K562 (cell line): Measurements from ENCODE around the gene TM4SF20. TPM values are rescaled to one million over a fixed set of nuclear protein-coding genes. Genes with fewer than 3 reads are reported as not detected.
A peak's percentile ranks its signal among the peaks of the same experiment; 100 is the strongest.

Experiments
- ASH1L ChIP-seq: fragments of 450-650 bp; IDR thresholded peaks from 2 replicates; pipeline ENCODE4 v1.6.1; 2018; ENCODE audit warnings: borderline replicate concordance, mild to moderate bottlenecking, low read depth; ENCODE audit not compliant: partially characterized antibody
- BCL6 ChIP-seq: fragments of 250-450 bp; sonication (Bioruptor Pico); IDR thresholded peaks from 2 replicates; pipeline ENCODE4 v1.4.0; 2020
- CBX3 ChIP-seq, 2 experiments: IDR thresholded peaks; 1 replicate in 1 of 2; 2 replicates in 1 of 2; pipeline ENCODE4 v1.6.1; 2012; ENCODE audit warnings: inconsistent platforms in 2 of 2, low read length in 2 of 2, borderline replicate concordance in 1 of 2, control low read depth in 1 of 2
- MTA3 ChIP-seq: fragments of 450-650 bp; formaldehyde crosslinking; IDR thresholded peaks from 2 replicates; pipeline ENCODE4 v1.6.1; 2017; ENCODE audit warnings: mild to moderate bottlenecking, borderline replicate concordance
- RBM39 ChIP-seq: fragments of 200-400 bp; formaldehyde crosslinking; optimal IDR thresholded peaks from 2 replicates; pipeline ENCODE3; 2018; ENCODE audit warnings: low read depth, low read length
- REST ChIP-seq, 2 experiments: fragments of 450-650 bp; formaldehyde crosslinking in 1 of 2; IDR thresholded peaks; 2 replicates each; pipeline versions ENCODE4 v1.4.0 to v1.6.1; 2014 to 2020; ENCODE audit warnings: mild to moderate bottlenecking in 2 of 2, borderline replicate concordance in 1 of 2, low read depth in 1 of 2
- SAP30 ChIP-seq: fragments of 200-600 bp; sonication (generic); IDR thresholded peaks from 2 replicates; pipeline ENCODE4 v1.6.1; 2012; ENCODE audit warnings: borderline replicate concordance, low read depth, mild to moderate bottlenecking, moderate library complexity, low read length, control low read depth, inconsistent platforms; ENCODE audit not compliant: insufficient read depth, poor library complexity, severe bottlenecking
- ZBTB33 ChIP-seq: sonication (generic); formaldehyde crosslinking; IDR thresholded peaks from 2 replicates; pipeline ENCODE4 v1.8.1; 2023; ENCODE audit warnings: mild to moderate bottlenecking, missing genetic modification reagents
- ZKSCAN8 ChIP-seq: fragments of 200-800 bp; sonication (Bioruptor generic); IDR thresholded peaks from 2 replicates; pipeline ENCODE4 v1.6.1; 2016; ENCODE audit warnings: missing genetic modification characterization, missing compliant biosample characterization
- ZNF184 ChIP-seq: sonication (generic); formaldehyde crosslinking; IDR thresholded peaks from 2 replicates; pipeline ENCODE4 v1.5.0; 2020; ENCODE audit warnings: missing genetic modification reagents
- ZNF512 ChIP-seq: IDR thresholded peaks from 2 replicates; pipeline ENCODE4 v1.6.1; 2016; ENCODE audit warnings: missing genetic modification characterization, missing compliant biosample characterization
- polyA plus RNA-seq, 8 experiments: library from polyadenylated mRNA; depleted of rRNA in 4 of 8; stranded (reverse) in 5 of 8; unstranded in 3 of 8; fragments of >200 nt; fragmentation: Nextera tagmentation in 2 of 8; fragmentation: Illumina TruSeq in 1 of 8; extraction: Ambion mirVana in 2 of 8; extraction: Trizol in 1 of 8; gene quantifications; 2 replicates each; pipeline versions ENCODE4 v1.2.1 to v1.2.3, GENCODE V29; 2011 to 2014; ENCODE audit warnings: inconsistent platforms in 1 of 8, missing spikeins in 1 of 8
- total RNA-seq, 7 experiments: library from RNA; depleted of rRNA in 6 of 7; stranded (reverse); fragments of >200 nt in 6 of 7; fragmentation: Illumina TruSeq in 2 of 7; extraction: Trizol in 2 of 7; gene quantifications; 2 replicates each; pipeline versions ENCODE4 v1.2.1 to v1.2.3, GENCODE V29; 2011 to 2021; ENCODE audit warnings: low replicate concordance in 1 of 7

The TM4SF20 gene
- total and polyA plus RNA-seq, 9 of the 15 experiments (the other 6 are each of a cell fraction or from before 2014, with no cell fraction given), result not detected

- peak; percentile 70 for TF ChIP-seq REST (IDR thresholded peaks at IDR 0.05; ENCODE audit: borderline replicate concordance)
- TF ChIP-seq REST (CRISPR knock-in tag; IDR thresholded peaks at IDR 0.05; ENCODE audit: low read depth), result no peak
- TF ChIP-seq ZKSCAN8, result no peak
- peak; percentile 38 for TF ChIP-seq ASH1L
- TF ChIP-seq SAP30, result peak; percentile 16
- TF ChIP-seq MTA3, result peak; percentile 99
- TF ChIP-seq ZNF512, result no peak
- TF ChIP-seq RBM39, result no peak
- TF ChIP-seq ZNF184 (CRISPR knock-in tag), result no peak
- no peak for TF ChIP-seq BCL6 (CRISPR knock-in tag)
- TF ChIP-seq ZBTB33, result peak; percentile 94
- TF ChIP-seq CBX3 (IDR thresholded peaks at IDR 0.05; ENCODE audit: borderline replicate concordance in 1 of 2, low read length in 2 of 2), result peak in 1 of 2 experiments; percentile 84; a peak in 2 of 3 replicates
Observed at GRCh38 chr2:227324995-227325838, 53.9 kb downstream of the TM4SF20 start, which contains the start of gene MFF (continued).
